Endothelial cell of umbilical vein (primary cell): ENCODE data around the gene ANP32E. TPM values are rescaled to one million over a fixed set of nuclear protein-coding genes. Genes with fewer than 3 reads are reported as not detected.

Source experiments
- BruUV-seq: library from RNA; stranded (reverse); fragments of 400-500 nt; replicated peaks from 2 replicates; lab custom pipeline; 2021; lab: Mats Ljungman, UMichigan
- CTCF ChIA-PET: fragments of 300-600, 350-600 bp; sonication (Branson Sonifier 250); formaldehyde crosslinking; loops from one replicate; lab custom pipeline; 2021; ENCODE audit warnings: antibody characterized with exemption, inconsistent platforms; lab: Charles Lee
- POLR2A ChIA-PET: fragments of 300-600, 350-600 bp; sonication (Branson Sonifier 250); formaldehyde crosslinking; loops from one replicate; lab custom pipeline; 2021; ENCODE audit warnings: antibody characterized with exemption, inconsistent platforms; lab: Charles Lee
- DNase-seq: peaks from one replicate; pipeline ENCODE4 v3.0.0-alpha.2; 2011; ENCODE audit warnings: low read depth, low spot score
- FAIRE-seq: peaks from 2 replicates; lab custom pipeline; 2011; peaks lifted over from hg19 to GRCh38; lab: Jason Lieb, UNC
- H2AFZ ChIP-seq: 2 replicates; pipeline ENCODE4 v1.6.0; 2012; ENCODE audit warnings: low read depth, low read length, control low read depth, inconsistent platforms
- H3K27ac ChIP-seq: 2 replicates; pipeline ENCODE4 v1.5.1; 2011; ENCODE audit warnings: low read depth, mild to moderate bottlenecking, control low read depth, low read length, moderate library complexity; ENCODE audit not compliant: insufficient read depth
- H3K27me3 ChIP-seq, 2 experiments: 2 replicates each; pipeline versions ENCODE4 v1.6.0 to v1.6.1; 2011; ENCODE audit warnings: low read length in 2 of 2, mixed read lengths in 1 of 2; ENCODE audit not compliant: control insufficient read depth in 2 of 2, insufficient read depth in 2 of 2
- H3K36me3 ChIP-seq, 2 experiments: 2 replicates in 1 of 2; 3 replicates in 1 of 2; pipeline ENCODE4 v1.5.1; 2011; ENCODE audit warnings: low read length in 2 of 2, mild to moderate bottlenecking in 1 of 2, moderate library complexity in 1 of 2; ENCODE audit not compliant: control insufficient read depth in 2 of 2, insufficient read depth in 2 of 2; ENCODE audit errors: extremely low read depth in 1 of 2
- H3K4me1 ChIP-seq: 3 replicates; pipeline ENCODE4 v1.5.1; 2011; ENCODE audit warnings: mild to moderate bottlenecking, low read length; ENCODE audit not compliant: control insufficient read depth, insufficient read depth; ENCODE audit errors: extremely low read depth
- H3K4me2 ChIP-seq: 2 replicates; pipeline ENCODE4 v1.6.1; 2011; ENCODE audit warnings: low read length, control low read depth, mixed read lengths; ENCODE audit not compliant: insufficient read depth
- H3K4me3 ChIP-seq, 3 experiments: fragments of 200-600 bp in 1 of 3; sonication (generic), shearing (Covaris generic) in 1 of 3; replicated peaks in 1 of 3; 2 replicates each; pipeline ENCODE4 v1.5.1; 2011 to 2016; ENCODE audit warnings: control low read depth in 3 of 3, low read length in 3 of 3, mild to moderate bottlenecking in 2 of 3, inconsistent platforms in 1 of 3, low read depth in 1 of 3, moderate library complexity in 1 of 3; ENCODE audit not compliant: insufficient read depth in 1 of 3
- H3K79me2 ChIP-seq: 2 replicates; pipeline ENCODE4 v1.6.0; 2012; ENCODE audit warnings: low read length, inconsistent platforms; ENCODE audit not compliant: control insufficient read depth, insufficient read depth
- H3K9ac ChIP-seq: replicated peaks from 2 replicates; pipeline ENCODE3; 2011; ENCODE audit warnings: low read length, control low read depth; ENCODE audit not compliant: insufficient read depth; ENCODE audit errors: extremely low read depth
- H3K9me1 ChIP-seq: replicated peaks from 3 replicates; pipeline ENCODE4 v1.6.0; 2011; ENCODE audit warnings: mild to moderate bottlenecking, low read length; ENCODE audit not compliant: control insufficient read depth, insufficient read depth; ENCODE audit errors: extremely low read depth
- H3K9me3 ChIP-seq: replicated peaks from 2 replicates; pipeline ENCODE4 v1.5.1; 2012; ENCODE audit warnings: low read length, inconsistent platforms; ENCODE audit not compliant: control insufficient read depth, insufficient read depth
- H4K20me1 ChIP-seq: replicated peaks from 2 replicates; pipeline ENCODE3; 2011; ENCODE audit warnings: mild to moderate bottlenecking, low read length; ENCODE audit not compliant: control insufficient read depth, insufficient read depth; ENCODE audit errors: extremely low read depth
- CTCF ChIP-seq, 2 donors: IDR thresholded peaks; 1 replicate in 1 of 2; 2 replicates in 1 of 2; pipeline ENCODE4 v1.5.1; 2011; ENCODE audit warnings: low read length in 2 of 2, mild to moderate bottlenecking in 2 of 2, moderate library complexity in 2 of 2, control low read depth in 1 of 2, inconsistent platforms in 1 of 2, low read depth in 1 of 2; ENCODE audit not compliant: insufficient read depth in 1 of 2; ENCODE audit errors: extremely low read depth in 1 of 2
- GATA2 ChIP-seq: IDR thresholded peaks from 2 replicates; pipeline ENCODE4 v1.7.0; 2011; ENCODE audit warnings: low read depth, mild to moderate bottlenecking, moderate library complexity, mixed read lengths, low read length; ENCODE audit not compliant: insufficient read length, insufficient read depth
- MAX ChIP-seq: IDR thresholded peaks from 2 replicates; pipeline ENCODE4 v1.6.1; 2011; ENCODE audit not compliant: insufficient read depth, insufficient read length
- POLR2A ChIP-seq: IDR thresholded peaks from 2 replicates; pipeline ENCODE4 v1.6.1; 2012; ENCODE audit warnings: low read depth, mild to moderate bottlenecking, control low read depth, low read length
- POLR2AphosphoS5 ChIP-seq: IDR thresholded peaks from 2 replicates; pipeline ENCODE4 v1.6.1; 2012; ENCODE audit warnings: low read depth, mild to moderate bottlenecking, control low read depth, low read length, moderate library complexity; ENCODE audit not compliant: insufficient read depth
- dilution Hi-C: fragments of 300-500 bp; cut with MboI; formaldehyde crosslinking; loops from one replicate; pipeline ENCODE4 v1.15.0; 2019; ENCODE audit warnings: low sequenced_read_pairs; ENCODE audit not compliant: extremely low pct_ligation_motif_present
- intact Hi-C: fragments of 100-400 bp; cut with micrococcal nuclease; formaldehyde crosslinking; loops from one replicate; pipeline ENCODE4 v1.10.0; 2022
- polyA plus RNA-seq, 4 experiments: library from polyadenylated mRNA; depleted of rRNA in 3 of 4; stranded (reverse) in 3 of 4; unstranded in 1 of 4; fragments of >200 nt; gene quantifications; 2 replicates each; pipeline versions ENCODE4 v1.2.1 to v1.2.3, GENCODE V29; 2011 to 2012; ENCODE audit warnings: missing spikeins in 1 of 4
- total RNA-seq: library from RNA; stranded (reverse); gene quantifications from 2 replicates; pipeline ENCODE4 v1.2.3, GENCODE V29; 2021

ANP32E gene
- total and polyA plus RNA-seq, 2 donors (not counting 3 experiments of a cell fraction or from before 2014, with no cell fraction given) = 6.8 to 53.4 TPM

GRCh38 chr1:150192012-150192411 lies 43.9 kb downstream of the ANP32E start:
- H3K4me3 ChIP-seq = no peak overlapping the region
- FAIRE-seq = no peak

More at GRCh38 chr1:150192012-150192411, 43.9 kb downstream of the ANP32E start:
- H3K4me1 ChIP-seq = no peaks in the 10 kb centered on the region
- H4K20me1 ChIP-seq = no peaks in the 10 kb centered on the region
- H3K9me1 ChIP-seq = no peaks in the 10 kb centered on the region
- no peak overlapping the region for H2AFZ ChIP-seq
- H3K27me3 ChIP-seq = peaks cover 0 to 3% of the 10 kb centered on the region in 2 experiments
- no peak overlapping the region for H3K9ac ChIP-seq
- no peak overlapping the region for H3K27ac ChIP-seq
- H3K79me2 ChIP-seq = no peaks in the 10 kb centered on the region
- H3K9me3 ChIP-seq = no peaks in the 10 kb centered on the region
- TF ChIP-seq GATA2 (no peak), MAX (no peak), POLR2AphosphoS5 (no peak), POLR2A (no peak), CTCF (IDR thresholded peaks at IDR 0.05; ENCODE audit: extremely low read depth in 1 of 2, insufficient read depth in 1 of 2, low read depth in 1 of 2, low read length in 2 of 2) (no peak)
- no peak for DNase-seq
- no TSS peak for BruUV-seq
- intact Hi-C loops (no loop called here), dilution Hi-C loops (no loop called here)
- no peak overlapping the region for H3K4me2 ChIP-seq
- ChIA-PET POLR2A (no interaction called here), CTCF (no interaction called here)
- H3K36me3 ChIP-seq = no peaks in the 10 kb centered on the region
